ENCODE data around the gene RFX5. TPM values are rescaled to one million over a fixed set of nuclear protein-coding genes. Genes with fewer than 3 reads are reported as not detected.

RFX5 gene
- total RNA-seq, 4 donors from 2014 or later: 36.0 to 69.9 (median 58.4) TPM

GRCh38 chr1:151372058-151372934, 25.2 kb upstream of the RFX5 start, which contains the start of gene SELENBP1:
Gene SELENBP1, minus strand, starts transcription at chr1:151372705. Its CDS starts 64 bp downstream, at chr1:151372641.
- peak within 1 kb of the TSS; percentile 84 to 90 (median 88) for H3K27ac ChIP-seq
- DNase-seq: peak; percentile 97
- no peaks in the 10 kb centered on the region for H3K27me3 ChIP-seq
- H3K4me1 ChIP-seq: peaks cover 48 to 56% of the 10 kb centered on the region in 2 donors
- TF ChIP-seq CTCF (IDR thresholded peaks at IDR 0.05) (no peak), POLR2A (IDR thresholded peaks at IDR 0.05) (peak; percentile 90 to 98)
- no peaks in the 10 kb centered on the region for H3K9me3 ChIP-seq
- 11 to 30% methylated on average over 10 of the region's 11 CpGs for WGBS, 2 donors
- intact Hi-C loops (cut with DNase I): no loop called here
- H3K4me3 ChIP-seq (replicated peaks in 1 of 3): peak within 1 kb of the TSS; percentile 18 to 50 (median 40)
- no peaks in the 10 kb centered on the region for H3K36me3 ChIP-seq

- Histone ChIP-seq H3K4me1 (peaks cover 49 to 57% of the 10 kb centered on the region in 2 donors), H3K36me3 (peaks cover under 1 to 4% of the 10 kb centered on the region in 2 donors), H3K9me3 (no peaks in the 10 kb centered on the region), H3K27ac (peak overlapping the region; percentile 84 to 90 (median 88)), H3K27me3 (no peaks in the 10 kb centered on the region), H3K4me3 (replicated peaks in 1 of 3) (peak overlapping the region; percentile 18 to 50 (median 40))
- DNase-seq: peak; percentile 95
- intact Hi-C loops (cut with DNase I): no loop called here
- TF ChIP-seq POLR2A (IDR thresholded peaks at IDR 0.05) (peak in 1 of 2 donors; percentile 21), CTCF (IDR thresholded peaks at IDR 0.05) (no peak)
- WGBS, 2 donors: 8 to 12% methylated on average over 9 of the region's 9 CpGs
These were observed 24.5 kb upstream of the RFX5 start for GRCh38 chr1:151371370-151372057.

- Histone ChIP-seq H3K27ac (peak overlapping the region; percentile 84 to 90 (median 88)), H3K36me3 (peaks cover 12 to 16% of the 10 kb centered on the region in 2 donors), H3K27me3 (no peaks in the 10 kb centered on the region), H3K9me3 (no peaks in the 10 kb centered on the region), H3K4me3 (replicated peaks in 1 of 3) (no peak overlapping the region), H3K4me1 (peaks cover 49 to 57% of the 10 kb centered on the region in 2 donors)
- TF ChIP-seq CTCF (IDR thresholded peaks at IDR 0.05) (no peak), POLR2A (IDR thresholded peaks at IDR 0.05) (no peak)
- intact Hi-C loops (cut with DNase I): no loop called here
- peak; percentile 48 to 52 for DNase-seq
- WGBS, 2 donors: 36 to 45% methylated on average over 5 to 6 of the region's 6 CpGs
These were observed 23.3 kb upstream of the RFX5 start for GRCh38 chr1:151370211-151370911.

GRCh38 chr1:151369621-151370048, 22.6 kb upstream of the RFX5 start:
- no peak for TF ChIP-seq POLR2A (IDR thresholded peaks at IDR 0.05)
- no peak for TF ChIP-seq CTCF (IDR thresholded peaks at IDR 0.05)
- intact Hi-C loops (cut with DNase I): no loop called here
- Histone ChIP-seq H3K4me1 (peaks cover 49 to 57% of the 10 kb centered on the region in 2 donors), H3K36me3 (peaks cover 19 to 23% of the 10 kb centered on the region in 2 donors), H3K4me3 (replicated peaks in 1 of 3) (no peak overlapping the region), H3K27me3 (no peaks in the 10 kb centered on the region), H3K9me3 (no peaks in the 10 kb centered on the region), H3K27ac (peak overlapping the region; percentile 84 to 90 (median 88))
- 69 to 92% methylated on average over 2 to 6 of the region's 15 CpGs for WGBS, 2 donors
- DNase-seq: no peak

All from thyroid gland (tissue), 4 donors.